Cardiac fibroblast (primary cell): ENCODE measurements around the gene LDHD.

Experiments used
- DNase-seq, 2 donors: peaks; one replicate each; pipeline versions ENCODE4 v3.0.0 to v3.0.0-alpha.2; 2010; ENCODE audit warnings: low read depth in 2 of 2
- H3K4me3 ChIP-seq, 2 donors: replicated peaks in 1 of 2; 1 replicate in 1 of 2; 2 replicates in 1 of 2; pipeline ENCODE4 v1.5.1; 2011; ENCODE audit warnings: low read depth in 2 of 2, low read length in 2 of 2, mild to moderate bottlenecking in 2 of 2, moderate library complexity in 1 of 2
- CTCF ChIP-seq: IDR thresholded peaks from one replicate; pipeline ENCODE4 v1.5.1; 2011; ENCODE audit warnings: low read depth, mild to moderate bottlenecking, low read length, inconsistent platforms

Gene LDHD

GRCh38 chr16:75127713-75128415 is 11.3 kb upstream of the LDHD start:
- DNase-seq = no peak
- H3K4me3 ChIP-seq = no peak overlapping the region
- TF ChIP-seq CTCF = no peak

- TF ChIP-seq CTCF = no peak
- DNase-seq = no peak
- H3K4me3 ChIP-seq = no peak overlapping the region
Measured at GRCh38 chr16:75122609-75123008, 6.0 kb upstream of the LDHD start.

GRCh38 chr16:75121949-75122568 is 5.5 kb upstream of the LDHD start:
- TF ChIP-seq CTCF = no peak

GRCh38 chr16:75120253-75120652 is 3.7 kb upstream of the LDHD start:
- no peak for TF ChIP-seq CTCF
- DNase-seq = no peak
- no peak overlapping the region for H3K4me3 ChIP-seq

More at GRCh38 chr16:75121949-75122568, 5.5 kb upstream of the LDHD start:
- DNase-seq = no peak
- no peak overlapping the region for H3K4me3 ChIP-seq

- no peak for TF ChIP-seq CTCF
Measured at GRCh38 chr16:75118943-75119539, 2.5 kb upstream of the LDHD start.

GRCh38 chr16:75116911-75117245 is 298 bp upstream of the LDHD start:
- TF ChIP-seq CTCF = no peak
- DNase-seq = no peak
- H3K4me3 ChIP-seq = no peak overlapping the region

More at GRCh38 chr16:75118943-75119539, 2.5 kb upstream of the LDHD start:
- H3K4me3 ChIP-seq = no peak overlapping the region
- no peak for DNase-seq
